Activated CD4-positive, alpha-beta memory T cell treated with anti-CD3 and anti-CD28 coated beads for 36 hours (primary cell): ENCODE data around the gene FAM83E. TPM values are rescaled to one million over a fixed set of nuclear protein-coding genes. Genes with fewer than 3 reads are reported as not detected.
"Not testable (repeated sequence)": the region's sequence is repeated elsewhere in the genome, so short reads cannot be mapped to it uniquely, and the experiment has no call there.

Experiments
- CTCF ChIA-PET: fragments of 350-600 bp; sonication (Branson Sonifier 250); formaldehyde crosslinking; loops from one replicate; lab custom pipeline; 2021; ENCODE audit warnings: antibody characterized with exemption, inconsistent platforms; lab: Charles Lee
- POLR2A ChIA-PET: fragments of 350-600 bp; sonication (Branson Sonifier 250); formaldehyde crosslinking; loops from one replicate; lab custom pipeline; 2021; ENCODE audit warnings: antibody characterized with exemption; lab: Charles Lee
- DNase-seq: peaks from one replicate; pipeline ENCODE4 v3.0.0-alpha.2; 2020
- H3K27ac Mint-ChIP-seq: one replicate; pipeline ENCODE4 v1.8.0; 2021; ENCODE audit warnings: mixed read lengths
- H3K27me3 Mint-ChIP-seq: one replicate; pipeline ENCODE4 v1.8.0; 2021; ENCODE audit warnings: mixed read lengths
- H3K36me3 Mint-ChIP-seq: one replicate; pipeline ENCODE4 v1.8.0; 2021; ENCODE audit warnings: mixed read lengths
- H3K4me1 Mint-ChIP-seq: one replicate; pipeline ENCODE4 v1.8.0; 2021; ENCODE audit warnings: low read depth, mixed read lengths
- H3K4me3 Mint-ChIP-seq: one replicate; pipeline ENCODE4 v1.8.0; 2021; ENCODE audit warnings: mild to moderate bottlenecking, mixed read lengths
- H3K9me3 Mint-ChIP-seq: one replicate; pipeline ENCODE4 v1.8.0; 2021; ENCODE audit warnings: mixed read lengths
- intact Hi-C: fragments of 100-400 bp; cut with micrococcal nuclease; formaldehyde crosslinking; loops from one replicate; pipeline ENCODE4 v1.15.1; 2023
- total RNA-seq, 2 experiments: library from RNA; stranded (reverse); gene quantifications; one replicate each; pipeline ENCODE4 v1.2.3, GENCODE V29; 2021

The FAM83E gene
- total RNA-seq, 2 experiments from 2014 or later = 2.2 to 2.4 TPM

DNA sequence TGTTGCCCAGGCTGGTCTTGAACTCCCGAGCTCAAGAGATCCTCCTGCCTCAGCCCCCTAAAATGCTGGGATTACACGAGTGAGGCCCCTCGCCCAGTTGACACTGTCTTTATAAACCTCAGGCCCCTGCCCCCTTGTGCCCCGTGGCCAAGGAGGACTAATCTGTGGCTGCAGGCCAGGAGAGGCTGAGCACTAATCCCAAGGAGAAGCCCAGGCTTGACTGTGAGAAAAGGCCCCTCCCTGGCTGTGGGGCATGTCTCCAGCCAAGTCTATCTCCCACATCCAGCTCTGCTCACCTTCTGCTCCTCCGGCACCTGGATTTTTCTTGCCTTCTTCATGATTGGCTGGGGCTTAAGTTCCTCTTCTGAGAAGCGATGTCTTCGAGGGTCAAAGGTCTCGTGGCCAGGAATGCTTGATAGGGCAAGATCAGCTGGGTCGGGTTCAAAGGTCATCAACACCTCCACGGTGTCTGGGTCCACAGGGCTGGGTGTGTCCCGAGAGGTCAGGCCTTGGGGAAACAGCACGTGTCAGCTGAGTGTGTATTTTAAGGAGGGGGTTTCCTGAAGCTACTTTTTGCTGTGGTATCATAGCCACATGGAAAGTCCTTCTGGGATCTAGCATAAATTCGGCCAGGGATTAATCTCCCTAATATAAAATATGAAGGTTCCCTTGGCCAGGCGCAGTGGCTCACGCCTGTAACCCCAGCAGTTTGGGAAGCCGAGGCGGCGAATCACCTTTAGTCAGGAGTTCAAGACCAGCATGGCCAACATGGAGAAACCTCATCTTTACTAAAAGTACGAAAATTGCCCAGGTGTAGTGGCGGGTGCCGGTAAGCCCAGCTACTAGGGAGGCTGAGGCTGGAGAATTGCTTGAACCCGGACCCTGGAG, 18.5 kb upstream of the FAM83E start:
- Mint-ChIP-seq H3K27ac (peak overlapping the region; percentile 90), H3K4me1 (peaks cover 44% of the 10 kb centered on the region), H3K9me3 (no peaks in the 10 kb centered on the region), H3K4me3 (peak overlapping the region; percentile 72), H3K27me3 (no peaks in the 10 kb centered on the region), H3K36me3 (peaks cover 8% of the 10 kb centered on the region)
- CTCF ChIA-PET = interaction anchor here (0.5 to 2.6 kb wide), 3 partner anchors 12 to 205 kb away, joined by 3 to 12 read pairs (median 4); partner anchors contain the start of gene CA11
- POLR2A ChIA-PET = interaction anchor here (1.5 to 2.7 kb wide), 4 partner anchors 9 to 17 kb away, joined by 3 to 10 read pairs (median 6); partner anchors contain the start of genes CA11, RPL18 and SPHK2
- intact Hi-C loops = loop anchor here (1.0 to 2.0 kb wide), 4 partner anchors 9 to 331 kb away; partner anchors contain the start of genes FTL, RPL18 and SPHK2
- no peak for DNase-seq

DNA sequence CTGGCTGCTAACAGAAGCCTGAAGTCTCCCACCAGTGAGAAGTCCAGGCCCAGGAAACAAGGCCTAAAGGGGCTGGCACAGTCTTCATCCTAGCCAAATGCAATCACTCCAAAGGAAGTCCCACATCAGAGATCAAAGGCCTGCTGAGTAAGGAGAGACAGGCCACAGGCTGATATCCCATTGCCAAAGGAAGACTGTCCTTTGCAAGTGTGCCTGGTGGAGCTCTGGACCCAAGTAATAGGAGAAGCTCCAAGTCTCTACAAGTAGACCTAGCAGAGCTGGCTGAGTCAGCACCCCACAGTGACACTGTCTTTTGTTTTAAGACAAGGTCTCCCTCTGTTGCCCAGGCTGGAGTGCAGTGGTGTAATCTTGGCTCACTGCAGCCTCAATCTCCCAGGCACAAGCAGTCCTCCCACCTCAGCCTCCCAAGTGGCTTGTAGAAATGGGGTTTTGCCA, 17.8 kb upstream of the FAM83E start:
- peaks cover 7% of the 10 kb centered on the region for H3K36me3 Mint-ChIP-seq
- no peak overlapping the region for H3K4me3 Mint-ChIP-seq
- H3K27ac Mint-ChIP-seq = peak overlapping the region; percentile 59
- no peaks in the 10 kb centered on the region for H3K9me3 Mint-ChIP-seq
- no peaks in the 10 kb centered on the region for H3K27me3 Mint-ChIP-seq
- ChIA-PET POLR2A (interaction anchor here (2.1 to 2.7 kb wide), 3 partner anchors 8 to 14 kb away, joined by 5 to 10 read pairs (median 8); partner anchors contain the start of genes CA11, RPL18 and SPHK2), CTCF (interaction anchor here (0.5 to 2.6 kb wide), 2 partner anchors 13 to 206 kb away, joined by 3 to 12 read pairs; partner anchors contain the start of gene CA11)
- H3K4me1 Mint-ChIP-seq = peaks cover 37% of the 10 kb centered on the region
- peak; percentile 29 for DNase-seq
- intact Hi-C loops = no loop called here

DNA sequence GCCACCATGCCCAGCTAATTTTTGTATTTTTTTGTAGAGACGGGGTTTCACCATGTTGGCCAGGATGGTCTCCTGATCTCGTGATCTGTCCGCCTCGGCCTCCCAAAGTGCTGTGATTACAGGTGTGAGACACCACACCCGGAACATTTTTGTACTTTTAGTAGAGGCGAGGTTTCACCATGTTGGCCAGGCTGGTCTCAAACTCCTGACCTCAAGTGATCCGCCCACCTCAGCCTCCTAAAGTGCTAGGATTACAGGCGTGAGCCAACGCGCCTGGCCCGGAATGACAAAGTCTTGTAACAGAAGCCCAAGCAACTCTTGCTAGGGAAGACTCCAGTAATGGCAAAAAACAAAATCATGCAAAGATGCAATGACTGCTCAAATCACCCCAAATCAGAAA, 17.4 kb upstream of the FAM83E start:
- peak overlapping the region; percentile 59 for H3K27ac Mint-ChIP-seq
- DNase-seq, H3K9me3 Mint-ChIP-seq, H3K4me3 Mint-ChIP-seq, H3K36me3 Mint-ChIP-seq, intact Hi-C loops, H3K27me3 Mint-ChIP-seq: not testable (repeated sequence)
- CTCF ChIA-PET = interaction anchor here (2.6 kb wide), 1 partner anchor 13 kb away, joined by 12 read pairs; the partner anchor contains the start of gene CA11
- POLR2A ChIA-PET = interaction anchor here (2.4 kb wide), 1 partner anchor 13 kb away, joined by 10 read pairs; the partner anchor contains the start of genes RPL18 and SPHK2
- H3K4me1 Mint-ChIP-seq = peaks cover 37% of the 10 kb centered on the region

DNA sequence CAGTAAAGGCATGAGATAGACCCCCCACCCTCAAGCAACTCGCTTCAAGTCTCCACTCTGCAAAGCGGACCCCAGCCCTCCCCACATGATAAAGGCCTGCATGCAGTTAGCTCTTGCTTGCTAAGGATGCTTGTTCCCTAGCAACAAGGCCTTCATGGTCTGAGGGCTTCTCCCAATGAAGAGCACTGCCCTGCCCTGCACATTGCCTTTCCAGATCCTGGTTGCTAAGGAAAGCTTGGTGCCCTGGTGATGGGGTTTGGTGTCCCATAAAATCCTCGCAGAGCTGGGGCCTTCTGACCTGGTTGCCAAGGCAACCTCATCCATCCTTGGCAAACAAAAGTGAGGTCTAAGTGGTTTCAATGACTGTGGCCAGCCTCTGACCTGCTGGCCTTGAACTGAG, 16.3 kb upstream of the FAM83E start:
- Mint-ChIP-seq H3K27me3 (no peaks in the 10 kb centered on the region), H3K9me3 (no peaks in the 10 kb centered on the region), H3K27ac (peak overlapping the region; percentile 23), H3K4me3 (no peak overlapping the region), H3K36me3 (peaks cover 7% of the 10 kb centered on the region), H3K4me1 (peaks cover 38% of the 10 kb centered on the region)
- ChIA-PET POLR2A (interaction anchor here (0.7 kb wide), 1 partner anchor 12 kb away, joined by 4 read pairs; the partner anchor contains the start of genes RPL18 and SPHK2), CTCF (no interaction called here)
- no peak for DNase-seq
- intact Hi-C loops = no loop called here

DNA sequence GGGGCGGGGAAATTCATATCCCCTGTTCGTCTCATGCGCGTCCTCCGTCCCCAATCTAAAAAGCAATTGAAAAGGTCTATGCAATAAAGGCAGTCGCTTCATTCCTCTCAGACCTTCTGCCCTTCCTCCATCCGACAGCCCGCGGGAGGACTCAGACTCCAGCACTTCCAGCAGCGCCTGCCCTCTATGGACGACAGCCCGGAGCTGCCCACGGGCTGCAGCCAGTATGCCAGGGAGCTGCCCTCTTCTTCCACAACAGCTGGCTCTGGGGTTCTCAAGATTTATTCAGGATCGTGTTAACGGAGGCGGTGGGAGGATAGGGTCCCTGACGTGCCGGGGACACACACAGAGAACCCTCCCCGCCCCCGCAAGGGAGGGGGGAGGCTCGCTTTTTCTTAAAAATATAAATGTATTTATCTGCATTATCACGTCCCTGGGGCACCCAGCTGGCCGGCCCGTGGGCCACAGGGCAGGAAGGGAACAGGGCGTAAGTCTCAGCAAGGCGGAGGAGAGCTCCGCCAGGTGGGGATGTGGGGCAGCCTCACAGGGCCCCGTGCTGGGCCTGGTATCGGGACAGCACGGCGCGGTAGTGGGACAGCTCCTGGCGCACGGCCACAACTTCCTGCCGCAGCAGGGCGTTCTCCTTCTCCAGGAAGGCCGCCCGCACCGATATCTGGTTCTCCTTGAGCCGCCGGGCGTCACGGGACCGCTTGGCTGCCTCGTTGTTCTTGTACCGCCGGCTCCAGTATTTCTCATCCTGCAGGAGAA, 15.6 kb upstream of the FAM83E start:
- no peak overlapping the region for H3K27ac Mint-ChIP-seq
- no peak overlapping the region for H3K4me3 Mint-ChIP-seq
- intact Hi-C loops = no loop called here
- ChIA-PET CTCF (no interaction called here), POLR2A (no interaction called here)
- H3K4me1 Mint-ChIP-seq = peaks cover 36% of the 10 kb centered on the region
- H3K27me3 Mint-ChIP-seq = no peaks in the 10 kb centered on the region
- DNase-seq = no peak
- H3K9me3 Mint-ChIP-seq = no peaks in the 10 kb centered on the region
- H3K36me3 Mint-ChIP-seq = peaks cover 7% of the 10 kb centered on the region

DNA sequence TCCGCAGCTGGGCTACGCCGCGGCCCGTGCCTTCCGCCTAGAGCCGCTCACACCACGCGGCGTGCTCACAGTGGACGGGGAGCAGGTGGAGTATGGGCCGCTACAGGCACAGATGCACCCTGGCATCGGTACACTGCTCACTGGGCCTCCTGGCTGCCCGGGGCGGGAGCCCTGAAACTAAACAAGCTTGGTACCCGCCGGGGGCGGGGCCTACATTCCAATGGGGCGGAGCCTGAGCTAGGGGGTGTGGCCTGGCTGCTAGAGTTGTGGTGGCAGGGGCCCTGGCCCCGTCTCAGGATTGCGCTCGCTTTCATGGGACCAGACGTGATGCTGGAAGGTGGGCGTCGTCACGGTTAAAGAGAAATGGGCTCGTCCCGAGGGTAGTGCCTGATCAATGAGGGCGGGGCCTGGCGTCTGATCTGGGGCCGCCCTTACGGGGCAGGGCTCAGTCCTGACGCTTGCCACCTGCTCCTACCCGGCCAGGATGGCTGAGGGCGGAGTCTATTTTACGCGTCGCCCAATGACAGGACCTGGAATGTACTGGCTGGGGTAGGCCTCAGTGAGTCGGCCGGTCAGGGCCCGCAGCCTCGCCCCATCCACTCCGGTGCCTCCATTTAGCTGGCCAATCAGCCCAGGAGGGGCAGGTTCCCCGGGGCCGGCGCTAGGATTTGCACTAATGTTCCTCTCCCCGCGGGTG, 14.9 kb upstream of the FAM83E start:
- intact Hi-C loops = no loop called here
- CTCF ChIA-PET = no interaction called here
- Mint-ChIP-seq H3K27ac (no peak overlapping the region), H3K27me3 (no peaks in the 10 kb centered on the region), H3K36me3 (peaks cover 7% of the 10 kb centered on the region), H3K4me1 (peaks cover 37% of the 10 kb centered on the region), H3K9me3 (no peaks in the 10 kb centered on the region), H3K4me3 (no peak overlapping the region)
- POLR2A ChIA-PET = no interaction called here
- peak; percentile 34 for DNase-seq

DNA sequence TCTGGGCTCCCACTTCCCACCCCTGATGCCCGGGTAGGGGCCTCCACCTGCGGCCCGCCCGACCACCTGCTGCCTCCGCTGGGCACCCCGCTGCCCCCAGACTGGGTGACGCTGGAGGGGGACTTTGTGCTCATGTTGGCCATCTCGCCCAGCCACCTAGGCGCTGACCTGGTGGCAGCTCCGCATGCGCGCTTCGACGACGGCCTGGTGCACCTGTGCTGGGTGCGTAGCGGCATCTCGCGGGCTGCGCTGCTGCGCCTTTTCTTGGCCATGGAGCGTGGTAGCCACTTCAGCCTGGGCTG, 14.4 kb upstream of the FAM83E start:
- no peak overlapping the region for H3K27ac Mint-ChIP-seq
- POLR2A ChIA-PET = no interaction called here

DNA sequence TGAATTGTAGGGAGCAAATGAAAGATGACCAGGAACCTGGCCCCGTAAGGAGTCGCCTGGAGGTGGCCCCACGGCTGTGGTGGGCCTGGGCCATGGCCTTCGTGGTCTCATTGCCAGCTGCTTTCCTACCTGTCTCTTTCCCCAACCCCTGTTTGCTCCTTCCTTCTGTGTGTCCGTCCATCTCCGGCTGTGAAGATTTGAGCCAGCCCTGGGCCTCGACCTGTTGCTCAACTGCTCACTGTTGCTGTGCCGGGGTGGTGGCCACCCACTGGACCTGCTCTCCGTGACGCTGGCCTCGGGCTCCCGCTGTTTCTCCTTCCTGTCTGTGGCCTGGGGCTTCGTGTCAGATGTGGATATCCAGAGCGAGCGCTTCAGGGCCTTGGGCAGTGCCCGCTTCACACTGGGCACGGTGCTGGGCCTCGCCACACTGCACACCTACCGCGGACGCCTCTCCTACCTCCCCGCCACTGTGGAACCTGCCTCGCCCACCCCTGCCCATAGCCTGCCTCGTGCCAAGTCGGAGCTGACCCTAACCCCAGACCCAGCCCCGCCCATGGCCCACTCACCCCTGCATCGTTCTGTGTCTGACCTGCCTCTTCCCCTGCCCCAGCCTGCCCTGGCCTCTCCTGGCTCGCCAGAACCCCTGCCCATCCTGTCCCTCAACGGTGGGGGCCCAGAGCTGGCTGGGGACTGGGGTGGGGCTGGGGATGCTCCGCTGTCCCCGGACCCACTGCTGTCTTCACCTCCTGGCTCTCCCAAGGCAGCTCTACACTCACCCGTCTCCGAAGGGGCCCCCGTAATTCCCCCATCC, 13.8 kb upstream of the FAM83E start:
- intact Hi-C loops = no loop called here
- no peak for DNase-seq
- Mint-ChIP-seq H3K36me3 (peaks cover 9% of the 10 kb centered on the region), H3K27me3 (no peaks in the 10 kb centered on the region), H3K27ac (no peak overlapping the region), H3K4me1 (peaks cover 38% of the 10 kb centered on the region), H3K9me3 (no peaks in the 10 kb centered on the region), H3K4me3 (no peak overlapping the region)
- CTCF ChIA-PET = no interaction called here
- POLR2A ChIA-PET = no interaction called here

More for the DNA sequence above, 14.4 kb upstream of the FAM83E start:
- H3K9me3 Mint-ChIP-seq = no peaks in the 10 kb centered on the region
- no peak overlapping the region for H3K4me3 Mint-ChIP-seq
- intact Hi-C loops = no loop called here
- peaks cover 37% of the 10 kb centered on the region for H3K4me1 Mint-ChIP-seq
- DNase-seq = no peak
- no peaks in the 10 kb centered on the region for H3K27me3 Mint-ChIP-seq
- peaks cover 7% of the 10 kb centered on the region for H3K36me3 Mint-ChIP-seq
- CTCF ChIA-PET = no interaction called here

DNA sequence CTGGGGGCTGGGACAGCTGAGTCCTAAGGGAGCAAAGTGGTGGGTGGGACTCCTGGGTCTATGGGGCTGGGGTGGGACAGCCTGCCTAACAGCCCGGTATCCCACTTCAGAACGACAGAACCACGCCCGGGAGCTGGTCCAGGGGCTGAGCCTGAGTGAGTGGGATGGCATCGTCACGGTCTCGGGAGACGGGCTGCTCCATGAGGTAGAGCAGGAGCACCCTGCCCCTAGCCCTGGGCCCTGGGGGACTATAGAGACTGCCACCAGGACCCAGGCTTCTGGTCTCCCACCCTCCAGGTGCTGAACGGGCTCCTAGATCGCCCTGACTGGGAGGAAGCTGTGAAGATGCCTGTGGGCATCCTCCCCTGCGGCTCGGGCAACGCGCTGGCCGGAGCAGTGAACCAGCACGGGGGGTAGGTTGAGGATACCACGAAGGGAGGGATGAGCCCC, 13.0 kb upstream of the FAM83E start:
- Mint-ChIP-seq H3K4me1 (peaks cover 38% of the 10 kb centered on the region), H3K36me3 (peaks cover 13% of the 10 kb centered on the region), H3K27ac (no peak overlapping the region), H3K27me3 (no peaks in the 10 kb centered on the region), H3K4me3 (no peak overlapping the region), H3K9me3 (no peaks in the 10 kb centered on the region)
- intact Hi-C loops = no loop called here
- ChIA-PET POLR2A (interaction anchor here (1.1 kb wide), 1 partner anchor 9 kb away, joined by 5 read pairs; the partner anchor contains the start of genes RPL18 and SPHK2), CTCF (no interaction called here)
- no peak for DNase-seq

DNA sequence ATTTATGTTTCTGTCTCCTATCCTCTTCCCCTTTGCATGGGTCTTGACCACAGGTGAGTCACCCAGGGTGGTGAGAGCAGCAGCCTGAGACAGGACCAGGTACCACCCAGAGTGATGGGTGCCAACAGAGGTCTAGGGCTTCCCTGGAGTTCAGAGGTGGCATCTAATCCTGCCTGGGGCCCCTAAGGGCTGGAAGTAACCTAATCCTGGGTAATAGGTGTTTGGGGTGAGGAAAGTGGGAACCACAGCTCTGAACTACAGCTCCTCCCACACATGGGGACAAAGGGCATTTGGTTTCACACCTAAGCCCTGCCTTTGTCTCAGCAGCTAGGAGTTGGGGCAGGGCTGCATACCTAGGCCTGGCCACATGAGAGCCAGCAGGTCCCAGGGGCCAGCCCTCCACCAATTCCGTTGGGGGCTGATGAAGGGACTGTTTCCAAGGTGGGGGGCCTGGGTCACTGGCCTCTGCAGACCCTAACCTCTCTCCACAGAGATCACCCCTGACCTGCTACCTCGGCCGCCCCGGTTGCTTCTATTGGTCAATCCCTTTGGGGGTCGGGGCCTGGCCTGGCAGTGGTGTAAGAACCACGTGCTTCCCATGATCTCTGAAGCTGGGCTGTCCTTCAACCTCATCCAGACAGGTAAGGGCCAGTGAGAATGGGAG, 12.5 kb upstream of the FAM83E start:
- CTCF ChIA-PET = no interaction called here
- DNase-seq = peak; percentile 54
- peak overlapping the region; percentile 51 for H3K27ac Mint-ChIP-seq

More for the DNA sequence above, 12.5 kb upstream of the FAM83E start:
- Mint-ChIP-seq H3K4me1 (peaks cover 38% of the 10 kb centered on the region), H3K27me3 (no peaks in the 10 kb centered on the region), H3K4me3 (no peak overlapping the region), H3K9me3 (no peaks in the 10 kb centered on the region), H3K36me3 (peaks cover 14% of the 10 kb centered on the region)
- intact Hi-C loops = no loop called here
- POLR2A ChIA-PET = interaction anchor here (1.1 kb wide), 1 partner anchor 8 kb away, joined by 5 read pairs; the partner anchor contains the start of genes RPL18 and SPHK2
